Measurements from ENCODE around the gene CCDC110. TPM values are rescaled to one million over a fixed set of nuclear protein-coding genes. Genes with fewer than 3 reads are reported as not detected.

Gene CCDC110
- polyA plus RNA-seq, 1 of the 3 experiments (the other 2 are of a cell fraction): 0.05 TPM

DNA sequence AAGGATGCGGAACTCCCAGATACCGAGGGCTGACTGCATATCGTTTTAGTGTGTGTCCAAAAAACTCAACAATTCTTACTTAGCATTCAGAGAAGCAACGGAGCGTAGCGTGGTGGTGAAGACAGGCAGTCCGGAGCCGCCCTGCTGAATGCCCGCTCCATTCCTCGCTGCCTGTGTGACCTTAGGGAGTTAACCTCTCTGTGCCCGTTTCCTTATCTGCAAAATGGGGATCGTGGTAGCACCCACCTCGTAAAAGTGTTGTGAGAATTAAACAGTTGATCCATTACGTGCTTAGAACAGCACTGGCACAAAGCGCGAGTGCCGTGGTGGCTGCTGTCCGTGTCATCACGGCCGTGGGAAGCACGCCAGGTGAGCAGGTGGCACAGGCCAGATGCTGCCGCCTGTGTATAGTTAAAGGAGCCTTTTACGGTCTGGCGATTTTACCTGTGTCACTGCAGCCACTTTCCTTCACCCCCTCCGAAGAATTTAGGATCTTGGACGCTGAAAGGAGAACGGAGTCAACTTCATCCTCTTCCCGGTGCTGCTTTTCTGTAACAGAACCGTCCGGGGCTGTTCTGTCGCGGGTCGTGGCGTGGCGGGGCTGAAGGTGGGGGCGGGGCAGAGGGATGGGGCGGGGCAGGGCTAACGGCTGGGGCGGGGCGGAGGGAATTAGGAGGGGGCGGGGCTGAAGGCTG lies 885 bp downstream of the CCDC110 start:
- CTCF ChIA-PET: interaction anchor here (0.6 to 3.9 kb wide), 6 partner anchors 72 to 570 kb away, joined by 3 to 30 read pairs (median 6); no protein-coding TSS in a partner anchor
- peak overlapping the region; percentile 97; the same call in 1 of the 2 replicates for H2AFZ ChIP-seq (ENCODE audit: low read depth)
- no peaks in the 10 kb centered on the region for H3K9me3 ChIP-seq
- TF ChIP-seq MXI1 (IDR thresholded peaks at IDR 0.05; ENCODE audit: low read depth, low read length) (0 out of 2 replicates have a peak, but pooled peaks have one; percentile 32), YY1 (IDR thresholded peaks at IDR 0.05; ENCODE audit: low read depth) (no peak)
- no peaks in the 10 kb centered on the region for H4K20me1 ChIP-seq (ENCODE audit: insufficient read depth)
- no peak overlapping the region for H3K27ac ChIP-seq (ENCODE audit: low read depth in 2 of 2, low read length in 1 of 2)
- DNase-seq: peak; percentile 31
- H3K9me2 ChIP-seq: no peaks in the 10 kb centered on the region
- H3K4me3 ChIP-seq (ENCODE audit: low read depth in 2 of 2, low read length in 1 of 2): peak overlapping the region; percentile 62 to 74
- H3K4me2 ChIP-seq: peak overlapping the region; percentile 84
- peaks cover 0 to 7% of the 10 kb centered on the region in 2 experiments; a peak in 2 of 4 replicates for H3K4me1 ChIP-seq (ENCODE audit: control insufficient read depth in 1 of 2, insufficient read depth in 2 of 2, low read depth in 1 of 2, low read length in 1 of 2)
- no peaks in the 10 kb centered on the region for H3K36me3 ChIP-seq (replicated peaks in 1 of 2; ENCODE audit: control insufficient read depth in 1 of 2, insufficient read depth in 2 of 2, low read length in 1 of 2)
- no peaks in the 10 kb centered on the region for H3K79me2 ChIP-seq (ENCODE audit: insufficient read depth)
- WGBS (ENCODE audit: low lambda C conversion rate): 15% methylated on average over 36 of the region's 41 CpGs
- no peaks in the 10 kb centered on the region for H3K27me3 ChIP-seq (ENCODE audit: insufficient read depth)
- peaks cover 10% of the 10 kb centered on the region for H3F3A ChIP-seq (replicated peaks; ENCODE audit: insufficient read depth)
- POLR2A ChIA-PET: no interaction called here
- H3K9ac ChIP-seq: peak overlapping the region; percentile 40; the same call in 1 of the 2 replicates

GRCh38 chr4:185469580-185470154 lies 1.9 kb downstream of the CCDC110 start:
- Histone ChIP-seq H2AFZ (ENCODE audit: low read depth) (no peak overlapping the region), H3K9me2 (no peaks in the 10 kb centered on the region), H3K27ac (ENCODE audit: low read depth in 2 of 2, low read length in 1 of 2) (no peak overlapping the region), H3K79me2 (ENCODE audit: insufficient read depth) (no peaks in the 10 kb centered on the region), H3K9me3 (no peaks in the 10 kb centered on the region), H4K20me1 (ENCODE audit: insufficient read depth) (no peaks in the 10 kb centered on the region), H3K4me1 (ENCODE audit: control insufficient read depth in 1 of 2, insufficient read depth in 2 of 2, low read depth in 1 of 2, low read length in 1 of 2) (peaks cover 0 to 7% of the 10 kb centered on the region in 2 experiments; a peak in 2 of 4 replicates), H3K27me3 (ENCODE audit: insufficient read depth) (no peaks in the 10 kb centered on the region), H3K4me3 (ENCODE audit: low read depth in 2 of 2, low read length in 1 of 2) (no peak overlapping the region), H3K9ac (no peak overlapping the region), H3K4me2 (no peak overlapping the region), H3F3A (replicated peaks; ENCODE audit: insufficient read depth) (peaks cover 10% of the 10 kb centered on the region), H3K36me3 (replicated peaks in 1 of 2; ENCODE audit: control insufficient read depth in 1 of 2, insufficient read depth in 2 of 2, low read length in 1 of 2) (no peaks in the 10 kb centered on the region)
- DNase-seq: no peak
- POLR2A ChIA-PET: no interaction called here
- WGBS (ENCODE audit: low lambda C conversion rate): 71% methylated on average over 8 of the region's 9 CpGs
- CTCF ChIA-PET: interaction anchor here (1.2 to 2.5 kb wide), 2 partner anchors 128 to 568 kb away, joined by 5 to 8 read pairs; no protein-coding TSS in a partner anchor
- TF ChIP-seq NRF1 (IDR thresholded peaks at IDR 0.05; ENCODE audit: low read depth, low read length) (no peak), CHD2 (IDR thresholded peaks at IDR 0.05; ENCODE audit: low read length, partially characterized antibody) (no peak), FOSL2 (IDR thresholded peaks at IDR 0.05; ENCODE audit: borderline replicate concordance, low read depth) (no peak), MXI1 (IDR thresholded peaks at IDR 0.05; ENCODE audit: low read depth, low read length) (no peak), IRF3 (IDR thresholded peaks at IDR 0.05; ENCODE audit: low read depth, low read length) (no peak), FOXJ3 (CRISPR knock-in tag; IDR thresholded peaks at IDR 0.05) (no peak), USF2 (IDR thresholded peaks at IDR 0.05; ENCODE audit: borderline replicate concordance, low read depth, low read length) (no peak), RAD21 (IDR thresholded peaks at IDR 0.05; ENCODE audit: low read length) (no peak), TAF1 (IDR thresholded peaks at IDR 0.05; ENCODE audit: borderline replicate concordance, low read depth, low read length) (no peak), USF1 (IDR thresholded peaks at IDR 0.05; ENCODE audit: borderline replicate concordance, low read depth) (no peak), SIN3A (IDR thresholded peaks at IDR 0.05; ENCODE audit: borderline replicate concordance, low read depth, low read length) (no peak), FOXM1 (IDR thresholded peaks at IDR 0.05; ENCODE audit: low read depth) (no peak), EZH2phosphoT487 (IDR thresholded peaks at IDR 0.05; ENCODE audit: borderline replicate concordance, low read depth) (no peak), JUND (IDR thresholded peaks at IDR 0.05) (no peak), TCF12 (IDR thresholded peaks at IDR 0.05) (no peak)
